ENCODE data around the gene SLFN5.
"Not testable (repeated sequence)": the region's sequence is repeated elsewhere in the genome, so short reads cannot be mapped to it uniquely, and the experiment has no call there.

The SLFN5 gene

DNA sequence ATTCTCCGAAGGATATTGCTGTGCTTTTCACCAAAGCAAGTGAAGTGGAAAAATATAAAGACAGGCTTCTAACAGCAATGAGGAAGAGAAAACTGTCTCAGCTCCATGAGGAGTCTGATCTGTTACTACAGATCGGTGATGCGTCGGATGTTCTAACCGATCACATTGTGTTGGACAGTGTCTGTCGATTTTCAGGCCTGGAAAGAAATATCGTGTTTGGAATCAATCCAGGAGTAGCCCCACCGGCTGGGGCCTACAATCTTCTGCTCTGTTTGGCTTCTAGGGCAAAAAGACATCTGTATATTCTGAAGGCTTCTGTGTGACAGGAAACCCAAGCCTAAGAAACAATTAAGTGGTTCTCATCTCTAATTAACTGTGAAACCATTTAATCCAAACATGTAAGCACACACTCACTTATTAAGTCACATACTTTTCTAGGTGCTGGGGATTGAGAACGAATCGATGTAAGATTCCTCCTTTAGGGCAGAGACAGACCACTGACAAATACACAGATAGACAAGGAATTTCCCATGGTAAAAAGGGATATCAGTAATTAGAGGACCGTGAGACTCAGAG, 22.8 kb downstream of the SLFN5 start:
- Histone ChIP-seq H3K27ac (no peak overlapping the region), H3K4me3 (ENCODE audit: low read depth, low read length) (no peak overlapping the region), H2AFZ (no peak overlapping the region), H3K9me3 (ENCODE audit: control insufficient read depth, low read length) (no peaks in the 10 kb centered on the region), H3K4me1 (no peaks in the 10 kb centered on the region), H3K79me2 (no peaks in the 10 kb centered on the region), H3K4me2 (ENCODE audit: low read length) (no peak overlapping the region), H3K27me3 (ENCODE audit: control insufficient read depth, insufficient read depth, low read length) (no peaks in the 10 kb centered on the region), H3K36me3 (ENCODE audit: control insufficient read depth, insufficient read depth, low read length) (no peaks in the 10 kb centered on the region), H3K9ac (no peak overlapping the region)
- TF ChIP-seq, protein P1, sequence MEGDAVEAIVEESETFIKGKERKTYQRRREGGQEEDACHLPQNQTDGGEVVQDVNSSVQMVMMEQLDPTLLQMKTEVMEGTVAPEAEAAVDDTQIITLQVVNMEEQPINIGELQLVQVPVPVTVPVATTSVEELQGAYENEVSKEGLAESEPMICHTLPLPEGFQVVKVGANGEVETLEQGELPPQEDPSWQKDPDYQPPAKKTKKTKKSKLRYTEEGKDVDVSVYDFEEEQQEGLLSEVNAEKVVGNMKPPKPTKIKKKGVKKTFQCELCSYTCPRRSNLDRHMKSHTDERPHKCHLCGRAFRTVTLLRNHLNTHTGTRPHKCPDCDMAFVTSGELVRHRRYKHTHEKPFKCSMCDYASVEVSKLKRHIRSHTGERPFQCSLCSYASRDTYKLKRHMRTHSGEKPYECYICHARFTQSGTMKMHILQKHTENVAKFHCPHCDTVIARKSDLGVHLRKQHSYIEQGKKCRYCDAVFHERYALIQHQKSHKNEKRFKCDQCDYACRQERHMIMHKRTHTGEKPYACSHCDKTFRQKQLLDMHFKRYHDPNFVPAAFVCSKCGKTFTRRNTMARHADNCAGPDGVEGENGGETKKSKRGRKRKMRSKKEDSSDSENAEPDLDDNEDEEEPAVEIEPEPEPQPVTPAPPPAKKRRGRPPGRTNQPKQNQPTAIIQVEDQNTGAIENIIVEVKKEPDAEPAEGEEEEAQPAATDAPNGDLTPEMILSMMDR (IDR thresholded peaks at IDR 0.05), result no peak

DNA sequence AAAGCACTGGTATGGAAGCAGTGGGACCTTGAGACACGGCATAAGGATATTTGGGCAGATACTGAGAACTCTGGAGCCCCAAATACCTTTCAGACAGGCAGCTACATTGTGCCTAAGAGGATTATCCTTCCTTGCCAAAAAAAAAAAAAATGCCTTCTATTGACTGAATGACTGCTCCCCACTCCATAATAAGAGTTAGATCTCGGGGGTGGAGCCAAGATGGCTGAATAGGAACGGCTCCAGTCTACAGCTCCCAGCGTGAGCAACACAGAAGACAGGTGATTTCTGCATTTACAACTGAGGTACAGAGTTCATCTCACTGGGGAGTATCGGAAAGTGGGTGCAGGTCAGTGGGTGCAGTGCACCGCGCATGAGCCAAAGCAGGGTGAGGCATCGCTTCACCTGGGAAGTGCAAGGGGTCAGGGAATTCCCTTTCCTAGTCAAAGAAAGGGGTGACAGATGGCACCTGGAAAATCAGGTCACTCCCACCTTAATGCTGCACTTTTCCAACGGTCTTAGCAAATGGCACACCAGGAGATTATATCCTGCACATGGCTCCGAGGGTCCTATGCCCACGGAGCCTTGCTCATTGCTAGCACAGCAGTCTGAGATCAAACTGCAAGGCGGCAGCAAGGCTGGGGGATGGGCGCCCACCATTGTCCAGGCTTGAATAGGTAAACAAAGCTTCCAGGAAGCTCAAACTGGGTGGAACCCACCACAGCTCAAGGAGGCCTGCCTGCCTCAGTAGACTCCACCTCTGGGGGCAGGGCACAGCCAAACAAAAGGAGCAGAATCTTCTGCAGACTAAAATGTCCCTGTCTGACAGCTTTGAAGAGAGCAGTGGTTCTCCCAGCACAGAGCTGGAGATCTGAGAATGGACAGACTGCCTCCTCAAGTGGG, 31.5 kb downstream of the SLFN5 start:
- not testable (repeated sequence) for H3K4me3 ChIP-seq (ENCODE audit: low read depth, low read length); H3K4me1 ChIP-seq; H3K79me2 ChIP-seq; H3K27ac ChIP-seq; H3K27me3 ChIP-seq (ENCODE audit: control insufficient read depth, insufficient read depth, low read length); H3K36me3 ChIP-seq (ENCODE audit: control insufficient read depth, insufficient read depth, low read length); H3K9me3 ChIP-seq (ENCODE audit: control insufficient read depth, low read length); H3K4me2 ChIP-seq (ENCODE audit: low read length); H3K9ac ChIP-seq; H2AFZ ChIP-seq

DNA sequence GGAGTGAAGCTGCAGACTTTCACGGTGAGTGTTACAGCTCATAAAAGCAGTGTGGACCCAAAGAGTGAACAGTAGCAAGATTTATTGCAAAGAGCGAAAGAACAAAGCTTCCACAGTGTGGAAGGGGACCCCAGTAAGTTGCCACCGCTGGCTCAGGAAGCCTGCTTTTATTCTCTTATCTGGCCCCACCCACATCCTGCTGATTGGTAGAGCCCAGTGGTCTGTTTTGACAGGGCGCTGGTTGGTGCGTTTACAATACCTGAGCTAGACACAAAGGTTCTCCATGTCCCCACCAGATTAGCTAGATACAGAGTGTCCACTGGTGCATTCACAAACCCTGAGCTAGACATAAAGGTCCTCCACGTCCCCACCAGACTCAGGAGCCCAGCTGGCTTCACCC, 35.6 kb downstream of the SLFN5 start:
- H3K27me3 ChIP-seq (ENCODE audit: control insufficient read depth, insufficient read depth, low read length), result not testable (repeated sequence)

DNA sequence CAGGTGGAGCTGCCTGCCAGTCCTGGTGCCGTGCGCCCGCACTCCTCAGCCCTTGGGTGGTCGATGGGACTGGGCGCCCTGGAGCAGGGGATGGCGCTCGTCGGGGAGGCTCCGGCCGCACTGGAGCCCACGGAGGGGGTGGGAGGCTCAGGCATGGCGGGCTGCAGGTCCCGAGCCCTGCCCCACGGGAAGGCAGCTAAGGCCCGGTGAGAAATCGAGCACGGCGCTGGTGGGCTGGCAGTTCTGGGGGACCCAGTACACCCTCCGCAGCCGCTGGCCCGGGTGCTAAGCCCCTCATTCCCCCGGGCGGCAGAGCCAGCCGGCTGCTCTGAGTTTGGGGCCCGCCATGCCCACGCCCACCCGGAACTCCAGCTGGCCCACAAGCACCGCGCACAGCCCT, 36.0 kb downstream of the SLFN5 start:
- not testable (repeated sequence) for H3K27ac ChIP-seq; H3K27me3 ChIP-seq (ENCODE audit: control insufficient read depth, insufficient read depth, low read length); H3K9ac ChIP-seq; H3K9me3 ChIP-seq (ENCODE audit: control insufficient read depth, low read length); H3K36me3 ChIP-seq (ENCODE audit: control insufficient read depth, insufficient read depth, low read length); H3K4me3 ChIP-seq (ENCODE audit: low read depth, low read length); H3K4me2 ChIP-seq (ENCODE audit: low read length); H3K4me1 ChIP-seq; H2AFZ ChIP-seq; H3K79me2 ChIP-seq

More for the DNA sequence above, 35.6 kb downstream of the SLFN5 start:
- H3K4me3 ChIP-seq (ENCODE audit: low read depth, low read length); H3K9me3 ChIP-seq (ENCODE audit: control insufficient read depth, low read length); H3K27ac ChIP-seq; H3K4me2 ChIP-seq (ENCODE audit: low read length); H3K36me3 ChIP-seq (ENCODE audit: control insufficient read depth, insufficient read depth, low read length); H3K79me2 ChIP-seq; H3K9ac ChIP-seq; H2AFZ ChIP-seq; H3K4me1 ChIP-seq: not testable (repeated sequence)

DNA sequence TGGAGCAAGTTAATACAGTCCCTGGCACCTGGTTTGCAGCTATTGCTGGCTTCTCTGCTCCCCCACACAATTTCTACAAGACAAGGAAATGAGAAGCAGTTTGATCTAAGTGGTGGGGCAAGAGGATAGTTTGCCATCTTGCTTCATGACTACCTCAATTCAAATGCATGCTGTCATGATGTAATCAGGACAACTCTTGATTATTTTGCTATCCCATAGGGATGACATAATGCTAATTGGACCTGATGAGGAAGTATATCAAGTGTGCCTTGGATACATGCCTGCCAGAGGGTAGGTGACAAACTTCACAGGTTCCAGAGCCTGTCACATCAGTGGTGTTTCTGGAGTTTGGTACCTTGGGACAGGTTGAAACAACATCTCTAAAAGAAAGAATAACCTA, 40.9 kb downstream of the SLFN5 start:
- no peaks in the 10 kb centered on the region for H3K4me1 ChIP-seq
- H2AFZ ChIP-seq, result no peak overlapping the region
- H3K36me3 ChIP-seq (ENCODE audit: control insufficient read depth, insufficient read depth, low read length), result no peaks in the 10 kb centered on the region
- H3K27ac ChIP-seq, result no peak overlapping the region
- no peaks in the 10 kb centered on the region for H3K27me3 ChIP-seq (ENCODE audit: control insufficient read depth, insufficient read depth, low read length)
- no peak overlapping the region for H3K4me3 ChIP-seq (ENCODE audit: low read depth, low read length)
- H3K9ac ChIP-seq, result no peak overlapping the region
- no peaks in the 10 kb centered on the region for H3K79me2 ChIP-seq
- TF ChIP-seq, protein P1 (IDR thresholded peaks at IDR 0.05), result no peak
- no peak overlapping the region for H3K4me2 ChIP-seq (ENCODE audit: low read length)
- H3K9me3 ChIP-seq (ENCODE audit: control insufficient read depth, low read length), result no peaks in the 10 kb centered on the region

GRCh38 chr17:35284955-35285354, 42.1 kb downstream of the SLFN5 start:
- no peak overlapping the region for H3K4me3 ChIP-seq (ENCODE audit: low read depth, low read length)
- no peak overlapping the region for H3K9ac ChIP-seq
- no peaks in the 10 kb centered on the region for H3K27me3 ChIP-seq (ENCODE audit: control insufficient read depth, insufficient read depth, low read length)
- H3K36me3 ChIP-seq (ENCODE audit: control insufficient read depth, insufficient read depth, low read length), result no peaks in the 10 kb centered on the region
- TF ChIP-seq, protein P1 (IDR thresholded peaks at IDR 0.05), result no peak
- H3K9me3 ChIP-seq (ENCODE audit: control insufficient read depth, low read length), result no peaks in the 10 kb centered on the region
- H3K4me2 ChIP-seq (ENCODE audit: low read length), result no peak overlapping the region
- H2AFZ ChIP-seq, result no peak overlapping the region
- H3K79me2 ChIP-seq, result no peaks in the 10 kb centered on the region
- H3K4me1 ChIP-seq, result no peaks in the 10 kb centered on the region
- H3K27ac ChIP-seq, result no peak overlapping the region

Measured in parathyroid adenoma (tissue), 2 donors.